ENCODE measurements around the gene KMT5B. TPM values are rescaled to one million over a fixed set of nuclear protein-coding genes. Genes with fewer than 3 reads are reported as not detected.
A peak's percentile ranks its signal among the peaks of the same experiment; 100 is the strongest.

The KMT5B gene
- total RNA-seq, 3 donors from 2014 or later: 35.2 to 74.6 (median 43.9) TPM

- H3K36me3 ChIP-seq: no peaks in the 10 kb centered on the region
- no peak overlapping the region for H3K4me3 ChIP-seq
- peaks cover 0 to 18% of the 10 kb centered on the region in 2 donors for H3K4me1 ChIP-seq
- DNase-seq (ENCODE audit: low spot score in 2 of 2): no peak
- H3K27ac ChIP-seq: no peak overlapping the region
- TF ChIP-seq, protein P1, sequence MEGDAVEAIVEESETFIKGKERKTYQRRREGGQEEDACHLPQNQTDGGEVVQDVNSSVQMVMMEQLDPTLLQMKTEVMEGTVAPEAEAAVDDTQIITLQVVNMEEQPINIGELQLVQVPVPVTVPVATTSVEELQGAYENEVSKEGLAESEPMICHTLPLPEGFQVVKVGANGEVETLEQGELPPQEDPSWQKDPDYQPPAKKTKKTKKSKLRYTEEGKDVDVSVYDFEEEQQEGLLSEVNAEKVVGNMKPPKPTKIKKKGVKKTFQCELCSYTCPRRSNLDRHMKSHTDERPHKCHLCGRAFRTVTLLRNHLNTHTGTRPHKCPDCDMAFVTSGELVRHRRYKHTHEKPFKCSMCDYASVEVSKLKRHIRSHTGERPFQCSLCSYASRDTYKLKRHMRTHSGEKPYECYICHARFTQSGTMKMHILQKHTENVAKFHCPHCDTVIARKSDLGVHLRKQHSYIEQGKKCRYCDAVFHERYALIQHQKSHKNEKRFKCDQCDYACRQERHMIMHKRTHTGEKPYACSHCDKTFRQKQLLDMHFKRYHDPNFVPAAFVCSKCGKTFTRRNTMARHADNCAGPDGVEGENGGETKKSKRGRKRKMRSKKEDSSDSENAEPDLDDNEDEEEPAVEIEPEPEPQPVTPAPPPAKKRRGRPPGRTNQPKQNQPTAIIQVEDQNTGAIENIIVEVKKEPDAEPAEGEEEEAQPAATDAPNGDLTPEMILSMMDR (IDR thresholded peaks at IDR 0.05): no peak
- TF ChIP-seq POLR2AphosphoS5 (IDR thresholded peaks at IDR 0.05) (no peak), POLR2A (IDR thresholded peaks at IDR 0.05) (no peak)
- H3K9me3 ChIP-seq: no peaks in the 10 kb centered on the region
- intact Hi-C loops (cut with DNase I; ENCODE audit: low total_unique reads): no loop called here
- H3K27me3 ChIP-seq: no peaks in the 10 kb centered on the region
Observed at GRCh38 chr11:68202165-68202564, 10.9 kb downstream of the KMT5B start.

DNA sequence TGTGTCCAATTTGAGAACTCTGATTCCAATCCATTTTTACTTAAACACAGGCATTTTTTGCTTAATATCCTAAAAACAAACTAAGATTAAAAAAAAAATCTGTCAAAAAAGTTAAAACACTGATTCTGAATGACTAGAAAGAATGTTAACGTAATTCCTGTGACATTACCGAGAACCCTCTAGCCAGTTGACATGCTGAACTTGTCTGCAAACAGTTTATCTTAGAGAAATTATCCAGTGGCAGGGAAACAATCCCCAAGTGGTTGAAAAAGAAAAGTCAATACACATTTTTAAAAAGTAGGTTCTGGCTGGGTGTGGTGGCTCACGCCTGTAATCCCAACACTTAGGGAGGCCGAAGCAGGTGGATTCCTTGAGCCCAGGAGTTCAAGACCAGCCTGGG, 11.6 kb downstream of the KMT5B start:
- no peak for DNase-seq (ENCODE audit: low spot score in 2 of 2)
- Histone ChIP-seq H3K36me3 (no peaks in the 10 kb centered on the region), H3K4me1 (peaks cover 0 to 18% of the 10 kb centered on the region in 2 donors), H3K9me3 (no peaks in the 10 kb centered on the region), H3K27ac (no peak overlapping the region), H3K4me3 (no peak overlapping the region), H3K27me3 (no peaks in the 10 kb centered on the region)
- intact Hi-C loops (cut with DNase I; ENCODE audit: low total_unique reads): no loop called here
- TF ChIP-seq POLR2AphosphoS5 (IDR thresholded peaks at IDR 0.05): no peak
- TF ChIP-seq, protein P1 (IDR thresholded peaks at IDR 0.05): no peak
- no peak for TF ChIP-seq POLR2A (IDR thresholded peaks at IDR 0.05)

DNA sequence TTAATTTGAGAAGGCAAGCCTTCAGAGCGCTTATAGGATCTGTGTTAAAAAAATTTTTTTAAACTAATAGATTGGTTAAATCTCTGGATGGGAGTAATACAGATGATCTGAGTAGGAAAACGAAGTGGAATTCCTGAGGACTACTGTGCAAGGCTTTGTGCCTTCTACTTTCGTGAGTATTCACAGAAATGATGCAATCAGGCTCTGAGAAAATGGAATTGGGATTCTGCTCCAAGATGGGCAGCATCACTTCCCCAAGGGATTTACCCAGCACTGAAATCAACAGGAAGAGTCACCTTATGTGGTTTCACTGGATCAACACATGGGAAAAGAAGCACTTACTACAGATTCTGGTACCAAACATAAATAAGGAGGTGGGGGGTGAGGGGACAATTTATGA, 12.5 kb downstream of the KMT5B start:
- no peaks in the 10 kb centered on the region for H3K27me3 ChIP-seq
- H3K4me3 ChIP-seq: no peak overlapping the region
- H3K9me3 ChIP-seq: no peaks in the 10 kb centered on the region
- peak overlapping the region in 1 of 2 donors; percentile 37 for H3K27ac ChIP-seq
- no peak for TF ChIP-seq POLR2A (IDR thresholded peaks at IDR 0.05)
- TF ChIP-seq, protein P1 (IDR thresholded peaks at IDR 0.05): no peak
- no peak for TF ChIP-seq POLR2AphosphoS5 (IDR thresholded peaks at IDR 0.05)
- DNase-seq (ENCODE audit: low spot score in 2 of 2): no peak
- no peaks in the 10 kb centered on the region for H3K36me3 ChIP-seq
- intact Hi-C loops (cut with DNase I; ENCODE audit: low total_unique reads): no loop called here
- peaks cover 0 to 18% of the 10 kb centered on the region in 2 donors for H3K4me1 ChIP-seq

GRCh38 chr11:68199295-68199987, 13.7 kb downstream of the KMT5B start:
- Histone ChIP-seq H3K4me3 (no peak overlapping the region), H3K27ac (no peak overlapping the region), H3K9me3 (no peaks in the 10 kb centered on the region), H3K27me3 (no peaks in the 10 kb centered on the region), H3K4me1 (peaks cover 0 to 18% of the 10 kb centered on the region in 2 donors), H3K36me3 (no peaks in the 10 kb centered on the region)
- DNase-seq (ENCODE audit: low spot score in 2 of 2): no peak
- TF ChIP-seq, protein P1 (IDR thresholded peaks at IDR 0.05): no peak
- TF ChIP-seq POLR2AphosphoS5 (IDR thresholded peaks at IDR 0.05) (no peak), POLR2A (IDR thresholded peaks at IDR 0.05) (no peak)
- intact Hi-C loops (cut with DNase I; ENCODE audit: low total_unique reads): no loop called here

DNA sequence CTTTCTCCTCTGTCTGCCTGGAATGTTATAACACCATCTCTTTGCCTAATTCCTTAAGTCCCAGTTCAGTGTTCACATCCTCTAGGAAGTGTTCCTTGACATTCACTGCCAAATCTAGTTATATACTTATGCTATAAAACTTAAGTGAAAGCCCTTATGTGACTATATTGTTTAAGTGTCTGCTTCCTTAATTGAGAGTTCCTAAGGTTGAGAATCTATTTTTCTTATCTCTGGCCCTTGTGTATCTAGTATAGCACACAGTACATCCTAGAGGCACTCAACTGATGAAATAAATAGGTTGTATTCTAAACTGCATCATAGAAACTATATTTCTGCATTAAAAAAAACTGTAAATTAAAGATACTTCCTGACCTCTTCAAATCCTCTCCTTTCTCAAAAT, 16.9 kb downstream of the KMT5B start:
- Histone ChIP-seq H3K36me3 (no peaks in the 10 kb centered on the region), H3K27me3 (no peaks in the 10 kb centered on the region), H3K9me3 (no peaks in the 10 kb centered on the region), H3K4me1 (peaks cover 0 to 12% of the 10 kb centered on the region in 2 donors), H3K27ac (no peak overlapping the region), H3K4me3 (no peak overlapping the region)
- TF ChIP-seq, protein P1 (IDR thresholded peaks at IDR 0.05): no peak
- TF ChIP-seq POLR2AphosphoS5 (IDR thresholded peaks at IDR 0.05): no peak
- TF ChIP-seq POLR2A (IDR thresholded peaks at IDR 0.05): no peak
- intact Hi-C loops (cut with DNase I; ENCODE audit: low total_unique reads): no loop called here
- no peak for DNase-seq (ENCODE audit: low spot score in 2 of 2)
